ENCODE measurements around the gene KLF7. TPM values are rescaled to one million over a fixed set of nuclear protein-coding genes. Genes with fewer than 3 reads are reported as not detected.

Gene KLF7
- total RNA-seq, 2 donors from 2014 or later: 27.2 to 28.3 TPM

- TF ChIP-seq CTCF (IDR thresholded peaks at IDR 0.05): no peak
- no peak for ATAC-seq (ENCODE audit: insufficient number of reproducible peaks, low FRiP score, low read depth)
- Histone ChIP-seq H3K9me3 (no peaks in the 10 kb centered on the region), H3K27ac (no peak overlapping the region), H3K36me3 (peaks cover 25% of the 10 kb centered on the region), H3K4me1 (ENCODE audit: control insufficient read depth in 1 of 2, low read depth in 2 of 2) (peaks cover 14 to 19% of the 10 kb centered on the region in 2 donors), H3K27me3 (replicated peaks; ENCODE audit: insufficient read depth) (no peaks in the 10 kb centered on the region), H3K4me3 (no peak overlapping the region)
- no peak for DNase-seq (ENCODE audit: low spot score)
These were observed 87.5 kb downstream of the KLF7 start for GRCh38 chr2:207078186-207078798.

GRCh38 chr2:207077266-207077665 is 88.5 kb downstream of the KLF7 start:
- H3K4me1 ChIP-seq (ENCODE audit: control insufficient read depth in 1 of 2, low read depth in 2 of 2): peaks cover 14 to 19% of the 10 kb centered on the region in 2 donors
- TF ChIP-seq CTCF (IDR thresholded peaks at IDR 0.05): no peak

GRCh38 chr2:207075456-207075855 is 90.3 kb downstream of the KLF7 start:
- no peaks in the 10 kb centered on the region for H3K27me3 ChIP-seq (replicated peaks; ENCODE audit: insufficient read depth)
- no peaks in the 10 kb centered on the region for H3K9me3 ChIP-seq
- H3K27ac ChIP-seq: no peak overlapping the region
- H3K4me3 ChIP-seq: no peak overlapping the region
- TF ChIP-seq CTCF (IDR thresholded peaks at IDR 0.05): no peak
- DNase-seq (ENCODE audit: low spot score) (no peak), ATAC-seq (ENCODE audit: insufficient number of reproducible peaks, low FRiP score, low read depth) (no peak)
- H3K4me1 ChIP-seq (ENCODE audit: control insufficient read depth in 1 of 2, low read depth in 2 of 2): peaks cover 14 to 19% of the 10 kb centered on the region in 2 donors
- H3K36me3 ChIP-seq: peaks cover 16% of the 10 kb centered on the region

More at GRCh38 chr2:207077266-207077665, 88.5 kb downstream of the KLF7 start:
- H3K27me3 ChIP-seq (replicated peaks; ENCODE audit: insufficient read depth): no peaks in the 10 kb centered on the region
- peaks cover 25% of the 10 kb centered on the region for H3K36me3 ChIP-seq
- no peak overlapping the region for H3K4me3 ChIP-seq
- DNase-seq (ENCODE audit: low spot score) (no peak), ATAC-seq (ENCODE audit: insufficient number of reproducible peaks, low FRiP score, low read depth) (no peak)
- no peaks in the 10 kb centered on the region for H3K9me3 ChIP-seq
- H3K27ac ChIP-seq: no peak overlapping the region

- Histone ChIP-seq H3K27ac (peak overlapping the region in 1 of 2 donors; percentile 40), H3K4me1 (ENCODE audit: control insufficient read depth in 1 of 2, low read depth in 2 of 2) (peaks cover 14 to 19% of the 10 kb centered on the region in 2 donors), H3K4me3 (peak overlapping the region; percentile 39), H3K36me3 (peaks cover 2% of the 10 kb centered on the region), H3K9me3 (no peaks in the 10 kb centered on the region), H3K27me3 (replicated peaks; ENCODE audit: insufficient read depth) (no peaks in the 10 kb centered on the region)
- TF ChIP-seq CTCF (IDR thresholded peaks at IDR 0.05): no peak
- ATAC-seq (ENCODE audit: insufficient number of reproducible peaks, low FRiP score, low read depth): no peak
- DNase-seq (ENCODE audit: low spot score): no peak
These were observed 91.7 kb downstream of the KLF7 start for GRCh38 chr2:207073801-207074678.

DNA sequence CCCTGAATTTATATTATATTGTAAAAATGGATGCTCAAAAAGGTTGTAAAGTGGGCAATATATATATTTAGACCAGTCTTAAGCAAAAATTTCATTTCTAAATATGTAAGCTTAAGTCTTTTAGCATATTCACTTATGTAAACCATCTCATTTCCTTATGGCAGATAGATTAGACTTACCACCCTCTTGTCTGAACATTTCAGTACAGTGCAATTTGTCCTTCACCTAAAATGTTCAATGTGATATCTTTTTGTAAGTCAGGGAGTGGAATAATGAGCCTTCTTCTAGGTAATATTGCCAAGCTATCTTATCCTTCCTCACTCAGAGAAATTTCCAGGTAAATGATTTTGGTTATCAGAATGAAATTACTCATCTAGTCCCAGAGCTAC is 92.3 kb downstream of the KLF7 start:
- no peak for ATAC-seq (ENCODE audit: insufficient number of reproducible peaks, low FRiP score, low read depth)
- Histone ChIP-seq H3K9me3 (no peaks in the 10 kb centered on the region), H3K27ac (peak overlapping the region in 1 of 2 donors; percentile 40), H3K4me1 (ENCODE audit: control insufficient read depth in 1 of 2, low read depth in 2 of 2) (peaks cover 14 to 19% of the 10 kb centered on the region in 2 donors), H3K27me3 (replicated peaks; ENCODE audit: insufficient read depth) (no peaks in the 10 kb centered on the region), H3K36me3 (no peaks in the 10 kb centered on the region), H3K4me3 (no peak overlapping the region)
- no peak for DNase-seq (ENCODE audit: low spot score)
- TF ChIP-seq CTCF (IDR thresholded peaks at IDR 0.05): no peak

Measured in thoracic aorta (tissue), 2 donors.